HL-60/S4 (cell line): ENCODE results near the gene RBL1.

Source experiments
- in situ Hi-C: fragments of 300-500 bp; cut with MboI; formaldehyde crosslinking; loops from 2 replicates; pipeline ENCODE4 v1.14.3; 2022; ENCODE audit warnings: low sequenced_read_pairs

RBL1 gene

DNA sequence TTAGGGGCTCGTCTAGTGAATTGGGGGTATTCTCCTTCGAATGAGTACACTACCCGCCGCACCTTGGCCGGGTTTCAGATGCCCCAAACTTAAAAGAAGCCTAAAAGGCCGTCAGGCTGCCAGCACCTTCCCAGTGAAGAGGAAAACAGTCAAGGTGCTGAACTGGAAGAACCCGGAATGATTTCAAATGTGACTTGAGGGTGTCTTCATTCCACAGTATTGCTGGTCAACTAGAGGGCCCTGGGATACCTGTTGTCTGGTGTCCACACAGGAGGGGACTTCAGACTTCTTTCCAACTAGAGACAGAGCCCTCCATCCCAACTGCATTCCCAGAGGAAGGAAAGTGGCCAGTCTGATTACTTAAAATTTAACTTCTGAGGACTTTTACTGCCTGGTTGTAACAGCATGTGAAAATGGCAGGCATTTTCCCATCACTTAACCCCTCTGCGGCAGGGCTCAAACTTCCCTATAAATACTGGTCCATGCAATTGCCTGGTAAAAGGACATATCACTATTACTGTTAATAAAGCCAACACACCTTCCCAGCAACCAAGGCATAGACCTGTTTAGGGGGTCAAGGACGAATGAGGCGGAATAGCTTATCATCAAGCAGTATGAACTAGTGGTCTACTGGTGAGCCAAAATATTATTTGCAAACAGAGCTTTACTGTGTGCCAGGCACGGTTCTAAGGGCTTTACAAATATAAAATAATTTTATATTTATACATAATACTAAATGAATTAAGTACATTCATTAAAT lies 143.6 kb downstream of the RBL1 start:
- in situ Hi-C loops: no loop called here

DNA sequence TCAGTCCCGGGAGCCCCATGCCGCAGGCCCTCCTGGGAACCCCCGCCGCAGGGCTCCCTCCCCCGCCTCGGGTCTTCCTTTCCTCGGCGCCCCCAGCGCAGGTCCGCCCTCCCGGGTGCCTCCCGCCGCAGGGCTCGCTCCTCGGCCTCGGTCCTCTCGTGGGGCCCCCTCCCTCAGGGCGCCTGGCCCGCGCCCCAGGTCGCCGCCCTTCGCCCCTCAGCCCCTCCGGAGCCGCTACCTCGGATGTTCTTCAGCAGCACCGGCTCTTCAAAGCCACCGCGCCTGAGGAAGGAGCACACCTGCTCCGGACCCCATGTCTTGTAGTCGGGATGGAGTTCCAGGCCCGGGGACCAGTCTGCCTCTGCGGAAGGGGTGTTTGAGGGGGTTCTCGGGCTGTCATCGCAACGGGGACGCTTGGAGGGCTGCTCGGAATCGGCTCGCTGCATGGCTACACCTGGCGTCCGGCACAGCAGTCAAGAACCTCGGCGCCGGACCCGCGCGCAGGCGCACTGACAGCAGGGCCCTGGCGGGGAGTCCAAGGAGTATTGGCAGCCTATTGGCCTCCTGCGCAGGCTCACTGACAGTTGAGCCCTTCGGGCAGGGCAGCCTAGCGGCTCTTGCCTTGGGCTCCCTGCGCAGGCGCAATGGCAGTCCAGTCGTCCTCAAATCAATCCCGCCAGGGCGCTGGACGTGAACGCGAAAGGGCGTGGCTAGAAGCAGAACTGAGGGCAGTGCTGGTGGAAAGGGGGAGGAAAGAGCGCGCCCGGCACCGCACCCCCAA lies 144.4 kb downstream of the RBL1 start, which contains the start of gene SAMHD1:
SAMHD1 (minus strand) TSS at position 511 of the 781 bp plus-strand sequence; CDS start at position 446, 65 bp downstream.
- in situ Hi-C loops: no loop called here

GRCh38 chr20:36950414-36951197 lies 145.2 kb downstream of the RBL1 start:
- in situ Hi-C loops: no loop called here
